ENCODE measurements around the gene PSMB10. TPM values are rescaled to one million over a fixed set of nuclear protein-coding genes. Genes with fewer than 3 reads are reported as not detected.

PSMB10 gene
- 33.1 and 37.9 TPM in 2 replicates for total RNA-seq

DNA sequence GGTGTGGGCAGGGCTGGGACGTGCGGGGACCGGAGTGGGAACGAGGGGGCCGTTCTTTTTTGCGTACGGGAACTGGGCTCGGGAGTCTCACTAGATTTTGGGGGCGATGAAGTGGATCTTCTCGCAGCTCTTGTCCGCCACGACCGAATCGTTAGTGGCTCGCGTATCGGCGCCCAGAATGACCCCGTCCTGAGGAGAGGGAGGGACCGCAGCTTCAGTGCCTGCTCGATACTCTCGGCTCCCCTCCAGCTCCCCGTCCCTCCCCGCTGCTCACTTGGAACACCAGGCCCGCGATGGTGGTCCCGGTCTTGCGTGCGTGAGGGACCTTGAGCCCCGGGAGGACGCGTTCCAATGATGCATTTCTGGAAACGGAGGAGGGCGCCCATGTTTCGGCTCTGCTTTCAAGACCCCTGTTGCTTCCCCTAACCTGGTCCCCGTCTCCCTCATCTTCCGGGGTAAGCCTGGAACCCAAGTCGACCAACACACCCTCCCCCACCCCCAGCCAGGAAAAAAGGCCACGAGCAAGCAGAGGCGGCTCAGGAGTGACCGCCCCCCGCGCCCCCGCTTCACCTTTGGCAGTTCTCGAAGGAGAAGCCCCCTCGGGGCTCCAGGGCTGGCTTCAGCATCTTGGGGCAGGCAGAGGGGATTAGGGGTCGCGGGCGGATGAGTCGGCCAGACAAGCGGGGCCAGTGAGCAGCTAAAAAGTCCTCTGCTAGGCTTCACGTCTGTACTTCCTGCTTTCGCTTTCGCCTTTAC, at the start of gene PSMB10:
Gene PSMB10, minus strand, starts transcription at position 727 of the 756 bp plus-strand sequence. Its CDS starts 101 bp downstream, at position 626.

GRCh38 chr16:67979955-67980678, 43.5 kb upstream of the PSMB10 start, which contains the start of gene DPEP3:
Gene DPEP3 (minus strand): TSS chr16:67980499. CDS start chr16:67980380, 119 bp downstream.

GRCh38 chr16:67968400-67969253, 32.0 kb upstream of the PSMB10 start, which contains the start of gene SLC12A4:
Gene SLC12A4 (minus strand): TSS chr16:67968637. CDS start chr16:67968553, 84 bp downstream.

GRCh38 chr16:67943619-67944504, 7.2 kb upstream of the PSMB10 start, which contains the start of gene LCAT:
Gene LCAT (minus strand): TSS chr16:67944120. CDS start chr16:67944101, 19 bp downstream.

DNA sequence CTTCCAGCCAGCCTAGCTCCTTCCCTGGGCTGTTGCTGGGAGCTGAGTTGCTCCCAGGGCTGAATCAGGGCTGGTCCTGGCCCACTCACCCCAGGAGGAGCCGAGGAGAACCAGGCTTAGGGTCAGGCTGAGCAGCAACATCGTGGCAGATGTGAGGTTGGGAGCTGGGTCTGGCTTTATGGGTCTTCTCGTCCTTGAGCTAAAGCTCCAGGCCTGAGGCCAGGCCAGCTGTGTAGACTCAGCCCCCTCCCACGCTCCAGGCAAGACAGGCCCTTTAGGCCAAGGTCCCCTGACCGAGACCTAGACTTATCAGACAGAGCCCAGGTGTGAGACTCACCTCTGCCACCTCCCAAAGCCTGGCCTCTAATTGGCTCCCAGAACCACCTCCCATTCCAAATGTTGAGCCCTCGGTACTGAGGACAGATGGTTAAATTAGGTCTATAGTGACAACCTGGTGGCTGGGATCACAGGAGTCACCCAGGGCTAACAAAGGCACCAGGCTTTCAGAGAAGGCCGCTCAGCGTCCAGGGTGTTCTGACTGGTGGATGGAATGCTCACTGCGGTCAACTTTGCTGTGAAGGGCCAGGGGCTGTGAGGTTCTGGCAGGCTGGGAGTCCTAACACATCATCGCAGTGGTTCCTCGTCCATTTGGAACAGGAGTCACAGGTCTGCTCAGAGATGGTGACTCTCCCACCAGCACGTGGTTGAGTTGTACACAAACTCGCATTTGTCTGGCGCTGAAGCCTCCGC, 4.8 kb downstream of the PSMB10 start, which contains the start of gene CTRL:
Gene CTRL, minus strand, starts transcription at position 151 of the 750 bp plus-strand sequence. Its CDS starts 10 bp downstream, at position 141.

GRCh38 chr16:67892899-67893742, 43.5 kb downstream of the PSMB10 start, which contains the start of gene PSKH1:
Gene PSKH1 (plus strand): TSS chr16:67893254. CDS start chr16:67908750, 15,496 bp downstream.

DNA sequence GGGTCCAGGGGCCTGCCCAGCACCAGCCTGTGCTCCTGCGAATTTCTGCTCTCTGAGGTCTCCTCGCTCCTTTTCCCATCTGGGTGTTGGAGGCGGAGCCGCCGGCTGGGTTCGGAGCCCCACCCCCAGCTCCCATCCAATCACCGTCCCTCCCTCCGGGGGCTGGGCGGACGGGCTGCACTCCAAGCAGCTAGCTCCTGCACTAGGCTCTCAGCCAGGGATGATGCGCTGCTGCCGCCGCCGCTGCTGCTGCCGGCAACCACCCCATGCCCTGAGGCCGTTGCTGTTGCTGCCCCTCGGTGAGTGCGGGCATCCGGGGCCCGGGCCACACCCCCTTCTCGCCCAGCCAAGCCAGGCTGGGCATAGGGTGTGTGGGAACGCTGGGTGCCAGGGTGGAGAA, 52.0 kb downstream of the PSMB10 start, which contains the start of gene NRN1L:
Gene NRN1L, plus strand, starts transcription at position 202 of the 400 bp plus-strand sequence. Its CDS starts 19 bp downstream, at position 221.

Small RNA genes within 50 kb of the gene (small RNA-seq; reads per million reads assigned to genes)
- not detected for gene NRN1L

Other genes with a start within 250 kb of the PSMB10 start
- 11.6 and 12.6 TPM in 2 replicates for gene GFOD2, start 217.5 kb downstream of the PSMB10 start, total RNA-seq
- gene RANBP10, start 130.3 kb downstream of the PSMB10 start, total RNA-seq = 4.8 and 6.9 TPM in 2 replicates
- gene TSNAXIP1, start 130.0 kb downstream of the PSMB10 start, total RNA-seq = 1.2 and 2.1 TPM in 2 replicates
- 15.7 and 17.7 TPM in 2 replicates for gene THAP11, start 94.5 kb downstream of the PSMB10 start, total RNA-seq
- 96.1 and 188 TPM in 2 replicates for gene NUTF2, start 89.9 kb downstream of the PSMB10 start, total RNA-seq
- 21.3 and 25.9 TPM in 2 replicates for gene CENPT, start 89.2 kb downstream of the PSMB10 start, total RNA-seq
- gene EDC4, start 63.8 kb downstream of the PSMB10 start, total RNA-seq = 35.5 and 39.6 TPM in 2 replicates
- 0.32 TPM in 1 of 2 replicates, not detected in the other for gene NRN1L, start 52.0 kb downstream of the PSMB10 start, total RNA-seq
- 15.2 and 15.4 TPM in 2 replicates for gene PSKH1, start 43.6 kb downstream of the PSMB10 start, total RNA-seq
- 0.13 and 0.32 TPM in 2 replicates for gene CTRL, start 5.0 kb downstream of the PSMB10 start, total RNA-seq
- 5.1 and 7.3 TPM in 2 replicates for gene LCAT, start 7.3 kb upstream of the PSMB10 start, total RNA-seq
- 50.7 and 54.7 TPM in 2 replicates for gene SLC12A4, start 31.8 kb upstream of the PSMB10 start, total RNA-seq
- not detected in 2 replicates for gene DPEP3, start 43.6 kb upstream of the PSMB10 start, total RNA-seq
- gene DPEP2, start 62.6 kb upstream of the PSMB10 start, total RNA-seq = not detected in 2 replicates
- gene DPEP2NB, start 79.1 kb upstream of the PSMB10 start, total RNA-seq = not detected in 2 replicates
- 8.5 and 8.9 TPM in 2 replicates for gene DDX28, start 86.4 kb upstream of the PSMB10 start, total RNA-seq
- gene DUS2, start 86.4 kb upstream of the PSMB10 start, total RNA-seq = 10.5 and 13.2 TPM in 2 replicates
- gene NFATC3, start 148.5 kb upstream of the PSMB10 start, total RNA-seq = 32.3 and 39.0 TPM in 2 replicates